ENCODE measurements around the gene KCNJ18.
"Not testable (repeated sequence)": the region's sequence is repeated elsewhere in the genome, so short reads cannot be mapped to it uniquely, and the experiment has no call there.

Gene KCNJ18

GRCh38 chr17:21686165-21687015, 5.9 kb upstream of the KCNJ18 start:
- DNase-seq: no peak

- DNase-seq: no peak
These were observed 5.0 kb upstream of the KCNJ18 start for GRCh38 chr17:21687136-21687953.

- no peak for DNase-seq
These were observed 3.9 kb upstream of the KCNJ18 start for GRCh38 chr17:21688293-21688949.

DNA sequence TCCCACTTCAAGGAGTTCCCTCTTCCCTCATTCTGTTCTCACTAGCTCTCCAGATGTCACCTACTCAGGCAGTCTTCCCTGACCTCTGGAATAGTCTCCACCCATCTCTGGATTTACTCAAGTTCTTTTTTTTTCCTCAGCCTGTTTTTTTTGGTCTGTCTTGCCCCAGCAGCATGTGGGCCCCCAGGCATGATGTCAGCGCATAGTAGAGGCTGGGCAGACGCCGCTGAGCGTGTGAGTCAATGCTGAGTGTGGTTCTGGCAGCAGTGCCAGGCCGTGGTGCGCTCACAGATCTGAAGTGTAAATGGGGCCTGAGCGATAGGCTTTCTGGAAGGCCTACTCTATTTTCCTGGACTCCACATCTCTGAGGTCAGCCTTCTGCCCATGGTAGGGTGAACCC, 2.7 kb upstream of the KCNJ18 start:
- DNase-seq: no peak

DNA sequence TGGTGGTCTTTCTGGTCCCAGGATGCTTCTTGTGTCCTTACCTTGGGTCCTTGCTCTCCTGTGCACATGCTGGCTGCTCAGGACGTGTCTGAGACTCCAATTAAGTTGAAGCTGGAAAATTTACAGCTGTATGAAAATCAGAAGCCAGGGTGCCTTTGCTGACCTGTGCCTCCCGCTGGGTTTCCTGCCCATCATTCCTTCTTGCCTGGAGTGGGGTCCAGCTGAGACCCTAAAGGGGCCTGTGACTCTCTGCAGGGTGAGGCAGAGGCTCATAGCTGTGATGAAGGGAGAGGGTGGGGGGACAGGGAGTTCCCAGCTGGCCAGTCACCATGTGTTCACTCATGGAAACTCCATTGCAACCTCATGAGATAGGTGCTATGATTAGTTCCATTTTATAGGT, 1.5 kb upstream of the KCNJ18 start:
- not testable (repeated sequence) for DNase-seq

- DNase-seq: not testable (repeated sequence)
These were observed 842 bp upstream of the KCNJ18 start for GRCh38 chr17:21691481-21691880.

DNA sequence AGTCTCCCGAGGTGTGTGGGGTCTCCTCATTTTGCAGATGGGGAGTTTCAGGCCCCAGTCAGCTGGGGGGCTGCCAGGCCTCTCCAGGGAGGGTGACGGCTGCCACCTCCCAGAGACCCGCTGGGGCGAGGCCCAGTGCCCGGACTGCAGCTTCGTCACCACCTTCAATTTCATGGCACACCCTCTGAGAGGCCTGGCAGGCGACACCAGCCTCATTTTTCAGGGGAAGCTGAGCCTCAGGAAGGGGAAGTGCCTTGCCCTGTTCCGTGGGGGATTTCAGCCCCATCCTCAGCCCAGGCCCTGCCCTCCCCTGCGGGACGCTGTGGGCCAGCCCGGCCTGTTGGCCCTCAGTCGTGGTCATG, 362 bp downstream of the KCNJ18 start:
- not testable (repeated sequence) for DNase-seq

DNA sequence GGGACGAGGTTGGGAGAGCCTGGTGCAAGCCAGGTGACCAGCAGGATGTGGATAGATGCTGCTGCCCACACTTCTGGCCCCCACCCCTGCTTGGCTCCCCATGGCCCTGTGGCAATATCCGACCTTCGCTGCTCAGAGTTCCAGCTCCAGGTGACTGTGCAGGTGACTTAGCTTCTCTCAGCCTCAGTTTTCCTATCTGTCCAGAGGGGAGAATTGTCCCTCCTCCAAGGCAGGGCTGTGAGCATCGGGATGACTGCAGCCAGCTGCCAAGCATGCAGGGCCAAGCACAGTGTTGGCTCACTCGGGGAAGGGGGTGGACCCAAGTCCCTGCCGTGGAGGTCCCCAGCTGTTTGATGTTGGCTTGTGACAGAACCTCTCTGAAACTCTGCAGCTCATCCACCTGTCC, 1.1 kb downstream of the KCNJ18 start:
- DNase-seq: not testable (repeated sequence)

DNA sequence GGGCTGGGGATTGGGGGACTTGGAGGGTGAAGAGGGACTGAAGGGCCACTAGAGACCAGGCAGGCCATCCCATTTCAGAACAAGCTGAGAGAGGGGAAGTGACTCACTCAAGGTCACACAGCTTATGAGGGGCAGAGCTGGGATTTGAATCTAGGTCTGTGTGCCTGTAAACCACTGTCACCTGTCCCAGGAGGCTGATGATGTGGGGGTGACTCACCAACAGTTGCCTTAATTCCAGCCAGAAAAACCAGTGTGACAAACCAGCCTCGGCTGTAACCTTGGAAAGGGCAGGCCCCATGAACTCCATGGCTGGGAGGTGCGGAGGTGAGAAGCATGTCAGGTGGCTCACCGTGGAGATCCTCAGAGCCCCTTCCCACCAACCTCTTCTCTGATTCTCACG, 1.6 kb downstream of the KCNJ18 start:
- DNase-seq: not testable (repeated sequence)

DNA sequence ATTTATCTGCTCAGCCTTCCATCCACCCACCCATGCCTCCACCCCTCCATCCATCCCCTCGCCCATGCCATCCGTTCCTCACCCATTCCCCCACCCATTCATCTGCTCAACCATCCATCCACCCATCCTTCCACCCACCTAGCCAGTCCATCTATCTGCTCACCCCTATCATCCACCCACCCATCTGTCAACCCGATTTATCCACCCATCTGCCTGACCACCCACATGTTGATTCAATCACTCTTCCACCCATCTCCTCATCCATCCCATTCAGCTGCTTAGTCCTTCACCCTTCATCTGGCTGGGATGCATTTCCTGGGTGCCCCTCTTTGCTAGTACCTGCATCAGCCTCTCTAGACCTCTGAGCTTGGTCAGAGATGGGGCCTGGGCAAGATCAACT, 3.9 kb downstream of the KCNJ18 start:
- DNase-seq: not testable (repeated sequence)

DNA sequence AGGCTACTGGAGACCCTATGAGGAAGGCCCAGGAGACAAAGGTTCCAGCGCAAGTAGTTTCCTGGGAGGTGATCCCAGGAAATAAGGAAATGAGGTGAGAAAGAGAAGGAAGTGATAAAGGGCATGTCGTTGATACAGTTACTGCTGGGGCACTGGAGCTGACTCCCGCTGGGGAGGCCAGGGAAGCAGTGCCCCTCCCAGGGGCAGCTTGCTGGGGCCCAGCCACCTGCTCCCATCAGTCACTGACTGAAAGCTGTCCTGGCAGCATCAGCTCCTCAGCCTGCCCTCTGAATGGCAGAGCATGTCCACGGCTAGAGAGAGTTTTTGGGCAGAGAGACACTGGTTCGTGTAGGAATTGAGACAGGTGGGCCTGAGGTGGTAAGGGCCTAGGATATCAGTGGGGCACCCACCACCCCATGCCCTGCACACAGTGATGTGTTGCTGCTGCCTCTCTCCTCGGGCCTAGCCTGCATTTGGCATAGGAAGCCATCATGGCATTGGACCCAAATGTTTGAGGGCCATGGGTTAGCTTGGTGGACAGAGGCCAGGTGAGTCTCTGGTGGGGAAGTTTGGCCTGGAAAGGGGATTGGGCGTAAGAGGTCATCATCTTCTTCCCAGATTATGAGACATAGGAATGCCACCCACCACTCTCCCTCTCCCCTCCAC, 4.7 kb downstream of the KCNJ18 start:
- DNase-seq: not testable (repeated sequence)

DNA sequence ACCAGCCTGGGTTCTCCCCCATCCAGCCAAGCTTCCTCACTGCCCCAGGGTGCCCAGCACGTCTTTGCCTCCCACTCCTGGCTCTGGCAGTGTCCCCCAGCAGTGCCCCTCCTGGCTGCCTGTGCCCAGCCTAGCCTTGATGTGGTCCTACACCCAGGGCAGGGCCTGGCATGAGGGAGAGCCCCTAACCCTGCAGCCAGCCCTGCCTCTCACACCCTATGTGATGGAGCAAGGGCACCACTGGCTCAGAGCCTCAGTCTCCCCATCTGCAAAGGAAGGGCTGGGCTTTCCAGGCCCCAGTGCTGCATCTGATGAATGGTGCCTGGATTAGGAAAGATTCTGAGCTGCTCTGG, 5.2 kb downstream of the KCNJ18 start:
- not testable (repeated sequence) for DNase-seq

DNA sequence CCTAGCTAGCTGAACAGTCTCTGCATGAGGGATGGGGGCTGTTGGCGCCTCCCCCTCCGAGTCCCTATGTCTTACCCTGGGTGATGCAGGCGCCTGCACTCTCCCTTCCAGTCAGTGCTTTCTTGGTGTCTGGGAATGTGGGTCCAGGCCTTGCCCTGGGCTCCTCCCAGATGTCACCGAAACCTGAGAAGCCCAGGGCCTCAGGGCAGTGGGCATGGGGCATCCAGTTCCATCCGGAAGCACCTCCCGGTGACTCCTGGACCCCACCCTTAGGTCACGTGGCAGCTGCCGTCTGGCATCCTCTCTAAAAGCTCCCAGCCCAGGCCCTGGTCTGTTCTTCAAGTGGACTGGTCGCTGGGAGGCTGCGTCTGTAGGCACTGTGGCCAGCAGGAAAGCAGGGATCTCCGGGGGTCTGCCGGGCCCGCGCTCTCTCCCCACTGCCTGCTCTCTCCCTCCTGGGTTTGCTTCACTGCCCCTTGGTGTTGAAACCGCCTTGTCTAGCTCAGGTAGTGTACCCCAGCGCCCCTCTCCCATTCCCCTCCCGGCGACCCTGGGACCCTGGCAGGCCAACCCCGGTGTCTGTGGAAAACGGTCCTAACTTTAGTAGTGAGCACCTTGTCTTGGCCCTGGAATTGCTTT, 6.2 kb downstream of the KCNJ18 start:
- not testable (repeated sequence) for DNase-seq

DNA sequence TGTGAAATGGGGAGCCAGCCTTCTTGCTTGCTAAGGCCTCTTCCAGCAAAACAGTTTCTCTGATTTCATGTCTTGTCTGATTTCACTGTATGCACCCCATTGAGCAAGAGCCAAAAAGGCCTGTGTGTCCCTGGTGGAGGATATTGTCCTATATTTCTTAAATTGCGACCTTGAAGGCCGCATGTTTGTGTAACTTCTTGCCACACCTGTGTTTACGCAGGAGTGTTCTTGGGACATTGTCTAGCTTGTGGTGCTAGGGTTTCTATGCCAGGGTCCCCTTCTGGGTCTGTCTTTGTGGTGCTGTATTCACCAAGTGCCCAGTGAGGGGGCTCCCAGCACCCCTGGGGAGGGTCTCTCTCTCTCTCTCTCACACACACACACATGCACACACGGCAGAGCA, 6.8 kb downstream of the KCNJ18 start:
- DNase-seq: not testable (repeated sequence)

DNA sequence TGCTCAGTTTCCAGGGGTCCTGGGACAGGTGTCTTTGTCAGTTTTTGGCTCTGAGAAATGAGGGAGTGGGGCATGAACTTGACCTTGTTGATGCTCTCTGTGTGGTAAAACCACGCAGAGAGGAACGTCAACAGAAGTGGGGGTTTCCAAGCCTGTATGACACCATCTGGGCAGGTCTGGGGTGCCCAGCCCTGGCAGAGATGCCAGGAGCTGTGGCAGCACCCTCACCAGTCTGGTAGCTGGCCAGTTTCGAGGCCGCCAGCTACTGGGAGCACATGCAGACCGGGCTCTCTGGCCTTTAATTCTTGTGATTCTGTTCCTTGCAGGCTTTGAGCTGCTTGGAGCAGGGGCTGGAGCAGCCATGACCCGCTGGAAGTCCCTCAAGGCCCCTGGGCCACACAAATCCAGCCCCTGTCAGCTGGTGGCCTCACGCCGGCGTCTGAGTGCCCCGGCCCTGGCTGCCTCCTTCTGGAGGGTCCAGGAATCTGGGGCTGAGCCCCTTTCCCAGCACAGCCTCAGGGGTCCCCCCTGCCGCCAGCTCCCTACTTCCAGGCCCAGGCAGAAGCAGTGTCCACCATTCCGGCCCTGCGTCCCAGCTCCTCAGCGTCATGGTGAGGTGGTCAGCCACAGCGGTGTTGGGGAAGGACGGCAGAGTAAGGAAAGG, 7.4 kb downstream of the KCNJ18 start:
- not testable (repeated sequence) for DNase-seq

GRCh38 chr17:21701090-21701489, 8.8 kb downstream of the KCNJ18 start:
- DNase-seq: not testable (repeated sequence)

DNA sequence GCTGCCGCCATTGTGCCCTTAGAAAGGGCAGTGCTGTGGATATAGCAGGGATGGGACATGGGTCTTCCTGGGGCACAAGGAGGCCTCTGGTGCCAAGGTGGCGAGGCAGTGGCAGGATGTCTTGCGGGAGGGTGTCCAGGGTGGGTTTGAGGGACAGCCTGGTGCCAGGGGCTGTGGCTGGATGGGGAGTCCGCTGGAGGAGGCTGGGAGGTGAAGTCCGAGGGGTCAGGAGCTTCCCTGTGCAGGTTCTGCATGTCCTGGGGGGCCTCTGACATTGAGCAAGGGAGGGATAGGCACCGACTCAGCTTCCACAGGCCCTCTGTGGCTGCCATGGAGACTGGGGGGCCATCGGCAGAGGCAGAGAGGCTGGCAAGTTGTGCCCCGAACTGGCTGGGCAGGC, 9.7 kb downstream of the KCNJ18 start:
- not testable (repeated sequence) for DNase-seq

DNA sequence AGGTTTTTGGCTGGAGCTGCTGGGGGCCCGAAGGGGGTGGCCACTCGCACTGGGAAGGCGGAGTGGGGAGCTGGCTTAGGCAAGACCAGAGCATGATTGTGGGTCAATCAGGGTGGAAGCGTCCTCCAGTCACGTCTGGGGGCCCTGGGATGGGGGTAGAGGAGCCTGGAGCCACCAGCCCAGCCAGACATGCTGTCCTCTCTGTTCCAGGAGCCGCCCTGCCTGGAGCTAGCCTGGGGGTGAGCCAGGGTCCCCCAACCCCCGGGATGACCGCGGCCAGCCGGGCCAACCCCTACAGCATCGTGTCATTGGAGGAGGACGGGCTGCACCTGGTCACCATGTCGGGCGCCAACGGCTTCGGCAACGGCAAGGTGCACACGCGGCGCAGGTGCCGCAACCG, 10.2 kb downstream of the KCNJ18 start:
- DNase-seq: not testable (repeated sequence)

DNA sequence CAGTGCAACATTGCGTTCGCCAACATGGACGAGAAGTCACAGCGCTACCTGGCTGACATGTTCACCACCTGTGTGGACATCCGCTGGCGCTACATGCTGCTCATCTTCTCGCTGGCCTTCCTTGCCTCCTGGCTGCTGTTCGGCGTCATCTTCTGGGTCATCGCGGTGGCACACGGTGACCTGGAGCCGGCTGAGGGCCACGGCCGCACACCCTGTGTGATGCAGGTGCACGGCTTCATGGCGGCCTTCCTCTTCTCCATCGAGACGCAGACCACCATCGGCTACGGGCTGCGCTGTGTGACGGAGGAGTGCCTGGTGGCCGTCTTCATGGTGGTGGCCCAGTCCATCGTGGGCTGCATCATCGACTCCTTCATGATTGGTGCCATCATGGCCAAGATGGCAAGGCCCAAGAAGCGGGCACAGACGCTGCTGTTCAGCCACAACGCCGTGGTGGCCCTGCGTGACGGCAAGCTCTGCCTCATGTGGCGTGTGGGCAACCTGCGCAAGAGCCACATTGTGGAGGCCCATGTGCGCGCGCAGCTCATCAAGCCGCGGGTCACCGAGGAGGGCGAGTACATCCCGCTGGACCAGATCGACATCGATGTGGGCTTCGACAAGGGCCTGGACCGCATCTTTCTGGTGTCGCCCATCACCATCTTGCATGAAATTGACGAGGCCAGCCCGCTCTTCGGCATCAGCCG, 10.8 kb downstream of the KCNJ18 start:
- DNase-seq: not testable (repeated sequence)

- DNase-seq: not testable (repeated sequence)
These were observed 11.9 kb downstream of the KCNJ18 start for GRCh38 chr17:21703891-21704872.

Measured in NCI-H2107 (cell line).